IPS-NIHi11 (cell line): ENCODE data around the gene MTA2.
"Not testable (repeated sequence)": the region's sequence is repeated elsewhere in the genome, so short reads cannot be mapped to it uniquely, and the experiment has no call there.

Source experiments
- DNase-seq: peaks from one replicate; pipeline ENCODE4 v3.0.0; 2012; ENCODE audit warnings: mixed read lengths, low spot score

The MTA2 gene

GRCh38 chr11:62566247-62566646, 35.4 kb downstream of the MTA2 start:
- no peak for DNase-seq

GRCh38 chr11:62565100-62565802, 36.4 kb downstream of the MTA2 start:
- DNase-seq, result no peak

GRCh38 chr11:62561677-62562230, 39.9 kb downstream of the MTA2 start:
- not testable (repeated sequence) for DNase-seq

- DNase-seq, result peak; percentile 76
These were observed 41.0 kb downstream of the MTA2 start for GRCh38 chr11:62560566-62561103.

DNA sequence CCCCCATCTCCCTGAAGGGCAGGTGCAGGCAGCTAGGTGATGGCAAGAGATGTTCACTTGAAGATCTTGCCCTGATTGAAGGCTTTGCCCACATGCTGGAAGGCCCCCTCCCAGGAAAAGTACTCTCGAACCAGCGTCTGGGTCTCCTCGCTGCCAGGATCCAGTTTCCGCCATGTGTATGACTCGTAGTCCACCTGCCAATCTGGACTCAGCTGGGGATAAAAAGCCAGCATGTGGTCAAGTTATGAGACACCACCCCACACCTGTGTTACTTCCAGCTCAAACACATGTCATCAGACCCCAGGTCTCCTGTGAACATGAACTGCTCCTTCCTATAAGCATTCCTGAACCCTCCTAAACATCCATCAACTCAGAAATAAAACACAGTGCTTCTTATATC, 42.0 kb downstream of the MTA2 start:
- not testable (repeated sequence) for DNase-seq

DNA sequence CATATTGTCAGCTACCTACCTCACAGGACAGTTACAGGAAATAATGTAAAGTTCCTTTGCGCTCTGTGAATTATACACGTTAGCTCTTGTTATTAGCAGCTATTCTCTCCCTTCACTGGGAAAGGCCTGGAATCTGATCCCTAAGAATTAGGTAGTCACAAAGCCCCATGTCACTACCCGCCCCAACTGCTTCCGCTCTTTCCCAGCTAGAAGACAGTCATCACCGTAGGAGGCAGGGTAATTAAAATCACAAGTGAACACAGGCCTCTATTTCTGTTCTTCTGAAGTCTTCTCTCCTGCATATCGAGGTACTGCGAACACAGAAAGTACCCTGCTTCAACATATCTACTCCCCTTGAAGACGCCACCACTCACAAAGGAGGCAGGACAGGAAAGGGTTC, 42.5 kb downstream of the MTA2 start:
- DNase-seq, result no peak

DNA sequence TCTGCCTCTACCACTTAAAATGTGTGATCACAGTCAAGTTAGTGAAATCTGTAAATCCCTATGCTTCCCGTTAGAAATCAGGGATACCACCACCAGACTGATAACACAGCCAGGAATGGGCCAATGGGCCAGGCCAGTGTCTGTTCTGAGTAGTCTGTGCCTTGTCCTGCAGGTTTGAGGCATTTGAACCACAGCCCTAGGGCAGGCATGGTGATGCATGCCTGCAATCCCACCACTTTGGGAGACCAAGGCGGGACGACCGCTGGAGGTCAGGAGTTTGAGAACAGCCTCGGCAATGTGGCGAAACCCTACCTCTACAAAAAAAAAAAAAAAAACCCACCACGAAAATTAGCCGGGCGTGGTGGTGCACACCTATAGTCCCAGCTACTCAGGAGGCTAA, 43.0 kb downstream of the MTA2 start:
- DNase-seq, result no peak

DNA sequence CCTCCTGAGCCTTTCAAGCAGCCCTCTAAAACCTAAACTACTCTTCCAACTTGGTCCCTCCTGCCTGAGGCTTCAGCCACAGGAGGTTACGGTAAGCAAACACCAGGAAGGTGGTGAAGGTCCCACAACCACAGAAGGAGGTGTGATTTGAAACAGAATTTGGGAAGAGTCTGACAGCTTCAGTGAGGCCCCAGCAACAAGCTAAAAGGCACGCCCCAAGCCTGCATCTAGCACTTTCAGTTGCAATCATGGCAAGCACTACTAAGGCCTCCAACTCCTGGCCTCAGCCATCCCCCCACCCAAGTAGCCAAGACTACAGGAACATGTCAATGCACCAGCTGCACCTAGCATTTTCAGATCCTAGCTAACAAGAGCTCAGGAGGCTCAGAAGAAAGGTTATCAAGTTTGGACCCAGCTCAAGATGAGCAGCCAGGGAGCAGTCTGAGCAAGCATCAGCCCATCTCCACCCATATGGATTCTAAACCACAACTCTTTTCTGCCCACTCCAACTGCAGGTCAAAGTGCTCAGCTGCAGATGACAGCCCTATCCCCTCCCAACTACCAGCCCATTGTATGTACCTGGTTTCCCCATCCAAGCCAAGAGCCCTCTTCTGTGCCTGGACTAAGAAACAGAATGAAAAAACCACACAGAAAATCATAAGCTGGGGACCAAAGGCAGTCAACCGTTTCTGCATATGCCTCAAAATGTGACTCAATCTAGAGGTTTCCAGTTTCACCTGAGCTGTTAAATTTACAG, 44.6 kb downstream of the MTA2 start:
- DNase-seq, result no peak

GRCh38 chr11:62556108-62556874, 45.4 kb downstream of the MTA2 start:
- DNase-seq, result peak; percentile 80

DNA sequence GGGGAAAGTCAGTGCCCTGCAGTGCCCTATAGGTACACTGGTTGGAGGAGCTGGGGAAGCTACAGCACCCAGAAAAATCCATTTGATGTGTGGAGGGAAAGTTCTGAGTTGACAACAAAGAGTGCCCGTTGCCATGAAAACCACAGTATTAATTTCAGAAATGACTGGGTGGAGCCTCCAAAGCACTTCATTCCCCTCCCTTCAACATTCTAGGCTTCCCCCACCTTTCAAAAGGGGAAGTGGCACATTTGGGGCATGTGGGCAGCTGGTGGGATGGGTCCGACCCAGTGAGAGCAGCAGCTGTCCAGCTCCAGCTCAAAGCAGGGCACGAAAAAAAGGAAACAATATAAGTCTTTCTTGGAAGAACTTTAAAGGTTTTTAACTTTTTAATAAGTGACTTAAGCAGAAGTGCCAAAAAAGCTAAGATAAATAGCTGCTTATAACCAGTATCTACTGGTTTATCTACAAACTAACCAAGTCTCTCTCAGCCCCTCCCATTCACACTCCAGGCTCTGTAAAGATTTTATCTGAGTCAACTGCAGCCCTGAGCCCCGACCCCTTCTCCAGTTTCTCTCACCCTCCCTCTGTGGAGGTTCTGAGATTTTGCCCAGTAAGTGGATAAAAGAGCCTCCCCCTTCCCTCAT, 46.1 kb downstream of the MTA2 start:
- DNase-seq, result no peak

- no peak for DNase-seq
These were observed 47.1 kb downstream of the MTA2 start for GRCh38 chr11:62554387-62555167.

DNA sequence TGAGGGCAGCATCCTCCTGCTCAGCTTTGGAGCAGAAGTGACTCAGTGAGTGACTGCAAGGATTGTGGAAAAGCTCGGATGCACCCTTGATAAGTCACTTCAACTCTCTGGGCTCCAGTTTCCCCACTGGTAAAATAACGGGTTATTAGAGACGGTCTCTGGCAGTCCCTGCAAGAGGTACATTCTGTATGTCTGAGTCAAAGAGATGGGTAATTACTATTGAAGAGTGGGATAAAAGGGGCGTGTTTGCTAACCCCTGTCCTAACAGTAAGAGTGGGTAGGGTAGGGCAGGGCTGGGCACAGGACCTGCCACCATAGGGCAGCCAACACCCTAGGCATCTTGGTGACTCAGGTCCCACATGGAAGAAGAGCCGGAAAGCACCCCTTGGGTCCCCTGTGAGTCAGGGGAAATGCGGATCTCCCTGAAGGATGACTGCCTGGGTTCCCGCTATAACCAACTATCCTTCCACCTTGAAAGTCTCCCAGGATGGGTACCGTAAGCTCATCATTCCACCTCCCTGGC, 47.8 kb downstream of the MTA2 start:
- no peak for DNase-seq

GRCh38 chr11:62553080-62553838, 48.4 kb downstream of the MTA2 start:
- DNase-seq, result peak; percentile 64

DNA sequence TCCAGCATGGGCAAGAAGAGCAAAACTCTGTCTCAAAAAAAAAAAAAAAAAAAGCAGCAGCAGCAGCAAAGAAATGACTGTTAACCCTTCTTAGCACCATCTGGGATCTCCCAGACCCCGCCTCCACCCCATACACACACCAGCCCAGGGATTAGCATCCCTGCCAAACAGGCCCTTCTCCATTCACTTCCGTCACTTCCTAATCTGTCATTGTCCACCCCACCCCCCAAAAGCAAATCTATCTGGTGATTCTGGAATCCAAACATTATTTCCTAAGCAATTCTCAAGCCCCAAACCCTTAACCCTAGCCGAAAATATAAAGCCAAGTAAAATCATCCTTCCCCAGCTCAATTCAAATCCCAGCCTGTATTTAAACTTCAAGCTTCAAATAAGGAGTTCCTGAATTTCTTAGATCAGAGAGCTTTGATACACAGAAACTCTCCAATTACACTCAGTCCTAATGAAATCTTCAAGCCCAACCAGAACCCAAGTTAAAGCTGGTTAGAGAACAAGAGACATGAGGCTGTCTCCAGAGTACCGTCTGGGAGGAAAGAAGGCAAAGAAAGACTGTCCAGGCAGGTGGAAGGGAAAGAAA, 49.1 kb downstream of the MTA2 start:
- DNase-seq, result no peak

DNA sequence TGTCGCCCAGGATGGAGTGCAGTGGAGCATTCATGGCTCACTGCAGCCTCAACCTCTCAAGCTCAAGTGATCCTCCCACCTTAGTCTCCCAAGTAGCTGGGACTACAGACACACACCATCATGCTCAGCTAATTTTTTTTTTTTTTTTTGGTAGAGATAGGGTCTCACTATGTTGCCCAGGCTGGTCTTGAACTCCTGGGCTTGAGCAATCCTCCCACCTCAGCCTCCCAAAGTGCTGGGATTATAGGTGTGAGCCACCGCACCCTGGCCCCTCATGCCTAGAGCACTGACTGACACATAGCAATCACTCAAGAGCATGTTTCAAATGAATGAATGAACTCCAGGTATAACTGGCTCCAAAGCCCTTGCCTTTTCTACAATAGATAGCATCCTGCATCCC, 51.2 kb downstream of the MTA2 start:
- DNase-seq, result not testable (repeated sequence)

DNA sequence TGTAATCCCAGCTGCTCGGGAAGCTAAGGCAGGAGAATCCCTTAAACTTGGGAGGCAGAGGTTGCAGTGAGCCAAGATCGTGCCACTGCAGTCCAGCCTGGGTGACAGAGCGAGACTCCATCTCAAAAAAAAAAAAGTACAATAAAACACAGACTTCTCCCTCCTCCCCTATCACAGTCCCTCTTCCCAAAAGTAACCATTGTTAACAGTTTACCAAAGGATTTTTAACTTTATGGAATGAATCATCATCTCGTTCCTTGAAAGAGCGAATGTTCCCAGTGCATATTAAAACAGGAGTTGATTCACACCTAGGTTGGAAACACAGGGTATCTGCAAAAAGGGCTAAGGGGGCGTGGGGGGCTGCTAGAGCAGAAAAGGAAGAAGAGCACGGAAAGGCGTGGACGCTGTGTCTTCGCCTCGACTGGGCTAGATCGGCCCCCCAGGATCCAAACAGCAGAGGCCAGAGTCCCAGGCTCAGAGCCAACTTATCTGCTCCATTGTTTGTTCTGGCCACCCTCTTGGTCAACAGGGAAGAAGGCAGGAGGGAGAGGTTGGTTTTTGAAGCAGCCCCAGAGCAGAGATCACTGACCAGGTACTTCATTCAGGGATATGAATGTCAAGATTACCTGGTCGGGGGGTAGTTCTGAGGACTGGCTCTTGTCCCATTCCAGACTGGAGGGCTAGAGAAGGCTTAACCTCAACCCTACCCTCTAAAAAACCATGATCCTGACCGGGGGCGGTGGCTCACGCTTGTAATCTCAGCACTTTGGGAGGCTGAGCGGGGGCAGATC, 52.9 kb downstream of the MTA2 start:
- DNase-seq, result no peak

- DNase-seq, result no peak
These were observed 53.9 kb downstream of the MTA2 start for GRCh38 chr11:62547691-62548281.

DNA sequence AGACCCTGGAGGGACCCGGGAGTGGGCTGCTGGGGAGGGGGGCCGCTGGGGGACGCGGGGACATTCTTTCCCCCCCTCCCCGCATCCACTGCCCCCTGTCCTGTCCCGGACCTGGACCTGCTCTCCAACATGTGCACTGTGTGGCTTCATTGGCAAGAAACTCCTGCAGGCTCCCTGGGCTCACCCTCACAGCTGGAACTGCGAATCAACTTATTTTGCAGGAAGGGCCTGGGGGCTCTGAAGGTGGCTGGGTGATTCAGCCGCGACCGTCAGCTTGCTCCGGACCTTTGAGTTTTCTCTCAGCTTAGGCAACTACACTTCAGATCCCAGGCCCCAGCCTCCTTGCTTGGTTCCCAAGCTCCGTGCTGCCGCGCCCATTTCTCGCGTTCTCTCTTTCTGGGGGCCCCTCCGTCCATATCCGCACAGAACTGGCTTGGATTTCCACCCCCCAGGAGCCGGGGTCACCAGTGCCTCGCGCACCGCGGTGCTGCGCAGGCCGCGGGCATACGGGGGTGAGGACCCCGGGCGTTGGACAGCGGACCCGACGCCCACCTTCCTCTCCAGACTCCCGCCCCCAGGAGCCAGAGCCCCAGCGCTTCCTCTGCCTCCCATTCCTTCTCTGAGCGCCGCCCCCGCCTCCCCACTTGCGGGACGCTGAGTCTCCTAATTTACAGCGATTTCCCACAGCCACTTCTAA, 54.6 kb downstream of the MTA2 start:
- no peak for DNase-seq
